Measurements from ENCODE around the gene PLB1.

Gene PLB1

DNA sequence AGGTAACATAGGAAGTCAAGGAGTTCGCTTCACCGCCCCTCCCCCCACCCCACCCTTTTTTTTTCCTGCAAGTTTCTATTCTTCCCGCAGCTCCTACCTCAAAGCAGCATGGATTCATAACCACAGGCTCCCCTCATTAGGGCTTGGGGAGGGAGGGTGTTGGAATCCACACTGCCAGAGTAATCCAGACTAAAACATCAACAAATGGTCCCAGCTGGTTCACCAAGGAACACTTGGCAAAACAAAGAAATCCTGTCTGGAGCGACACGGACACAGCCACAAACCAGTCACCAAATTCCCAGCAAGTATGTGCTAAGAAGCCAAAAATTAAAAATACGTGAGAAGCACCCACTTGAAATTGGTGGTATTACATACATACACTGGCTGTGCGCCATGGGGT is 148.9 kb downstream of the PLB1 start:
- no peak for ATAC-seq (ENCODE audit: insufficient read depth, low read depth)
- TF ChIP-seq EZH2 (IDR thresholded peaks at IDR 0.05; ENCODE audit: borderline replicate concordance, low read depth, low read length, severe bottlenecking): no peak
- TF ChIP-seq, protein P1, sequence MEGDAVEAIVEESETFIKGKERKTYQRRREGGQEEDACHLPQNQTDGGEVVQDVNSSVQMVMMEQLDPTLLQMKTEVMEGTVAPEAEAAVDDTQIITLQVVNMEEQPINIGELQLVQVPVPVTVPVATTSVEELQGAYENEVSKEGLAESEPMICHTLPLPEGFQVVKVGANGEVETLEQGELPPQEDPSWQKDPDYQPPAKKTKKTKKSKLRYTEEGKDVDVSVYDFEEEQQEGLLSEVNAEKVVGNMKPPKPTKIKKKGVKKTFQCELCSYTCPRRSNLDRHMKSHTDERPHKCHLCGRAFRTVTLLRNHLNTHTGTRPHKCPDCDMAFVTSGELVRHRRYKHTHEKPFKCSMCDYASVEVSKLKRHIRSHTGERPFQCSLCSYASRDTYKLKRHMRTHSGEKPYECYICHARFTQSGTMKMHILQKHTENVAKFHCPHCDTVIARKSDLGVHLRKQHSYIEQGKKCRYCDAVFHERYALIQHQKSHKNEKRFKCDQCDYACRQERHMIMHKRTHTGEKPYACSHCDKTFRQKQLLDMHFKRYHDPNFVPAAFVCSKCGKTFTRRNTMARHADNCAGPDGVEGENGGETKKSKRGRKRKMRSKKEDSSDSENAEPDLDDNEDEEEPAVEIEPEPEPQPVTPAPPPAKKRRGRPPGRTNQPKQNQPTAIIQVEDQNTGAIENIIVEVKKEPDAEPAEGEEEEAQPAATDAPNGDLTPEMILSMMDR (IDR thresholded peaks at IDR 0.05; ENCODE audit: borderline replicate concordance, extremely low read depth, low read length, poor library complexity, severe bottlenecking): no peak

DNA sequence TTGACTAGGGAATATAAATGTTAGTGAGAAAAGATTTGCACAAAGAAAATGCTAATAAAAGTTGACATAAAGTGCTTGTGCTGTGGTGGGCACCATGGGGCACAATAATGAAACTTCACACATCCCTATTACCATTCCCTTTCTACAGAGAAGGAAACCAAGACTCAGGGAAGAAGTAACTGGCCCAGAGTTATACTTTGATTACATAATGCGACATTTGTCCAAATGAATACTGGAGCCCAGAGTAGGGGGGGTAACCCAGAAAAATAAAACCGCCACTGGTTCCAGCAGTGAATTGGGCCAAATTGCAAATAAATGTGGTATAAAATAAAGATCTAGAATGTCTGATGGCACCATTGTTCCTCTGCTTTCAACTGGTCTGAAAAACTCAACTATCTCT is 149.7 kb downstream of the PLB1 start:
- ATAC-seq (ENCODE audit: insufficient read depth, low read depth) (no peak), DNase-seq (no peak)
- Histone ChIP-seq H3K36me3 (ENCODE audit: insufficient read depth, low read length) (no peaks in the 10 kb centered on the region), H3K79me2 (ENCODE audit: insufficient read depth, low read length) (no peaks in the 10 kb centered on the region), H3K9me3 (ENCODE audit: insufficient read depth, low read length, severe bottlenecking) (no peaks in the 10 kb centered on the region), H2AFZ (ENCODE audit: low read depth, low read length) (no peak overlapping the region), H3K27me3 (ENCODE audit: insufficient read depth, low read length, poor library complexity) (no peaks in the 10 kb centered on the region), H3K4me1 (ENCODE audit: insufficient read depth, low read length) (no peaks in the 10 kb centered on the region), H4K20me1 (ENCODE audit: insufficient read depth, low read length) (no peaks in the 10 kb centered on the region), H3K4me2 (ENCODE audit: insufficient read depth, low read length) (no peak overlapping the region), H3K27ac (ENCODE audit: low read length) (no peak overlapping the region), H3K9ac (ENCODE audit: low read depth, low read length) (no peak overlapping the region), H3K4me3 (ENCODE audit: low read depth in 1 of 2, low read length in 2 of 2) (no peak overlapping the region)
- TF ChIP-seq, protein P1 (IDR thresholded peaks at IDR 0.05; ENCODE audit: borderline replicate concordance, extremely low read depth, low read length, poor library complexity, severe bottlenecking): no peak
- TF ChIP-seq EZH2 (IDR thresholded peaks at IDR 0.05; ENCODE audit: borderline replicate concordance, low read depth, low read length, severe bottlenecking): no peak

More for the DNA sequence above, 148.9 kb downstream of the PLB1 start:
- Histone ChIP-seq H3K79me2 (ENCODE audit: insufficient read depth, low read length) (no peaks in the 10 kb centered on the region), H4K20me1 (ENCODE audit: insufficient read depth, low read length) (no peaks in the 10 kb centered on the region), H3K9me3 (ENCODE audit: insufficient read depth, low read length, severe bottlenecking) (no peaks in the 10 kb centered on the region), H3K9ac (ENCODE audit: low read depth, low read length) (no peak overlapping the region), H3K4me1 (ENCODE audit: insufficient read depth, low read length) (no peaks in the 10 kb centered on the region), H3K4me2 (ENCODE audit: insufficient read depth, low read length) (no peak overlapping the region), H2AFZ (ENCODE audit: low read depth, low read length) (no peak overlapping the region), H3K27me3 (ENCODE audit: insufficient read depth, low read length, poor library complexity) (no peaks in the 10 kb centered on the region), H3K27ac (ENCODE audit: low read length) (no peak overlapping the region), H3K4me3 (ENCODE audit: low read depth in 1 of 2, low read length in 2 of 2) (no peak overlapping the region), H3K36me3 (ENCODE audit: insufficient read depth, low read length) (no peaks in the 10 kb centered on the region)
- DNase-seq: no peak

DNA sequence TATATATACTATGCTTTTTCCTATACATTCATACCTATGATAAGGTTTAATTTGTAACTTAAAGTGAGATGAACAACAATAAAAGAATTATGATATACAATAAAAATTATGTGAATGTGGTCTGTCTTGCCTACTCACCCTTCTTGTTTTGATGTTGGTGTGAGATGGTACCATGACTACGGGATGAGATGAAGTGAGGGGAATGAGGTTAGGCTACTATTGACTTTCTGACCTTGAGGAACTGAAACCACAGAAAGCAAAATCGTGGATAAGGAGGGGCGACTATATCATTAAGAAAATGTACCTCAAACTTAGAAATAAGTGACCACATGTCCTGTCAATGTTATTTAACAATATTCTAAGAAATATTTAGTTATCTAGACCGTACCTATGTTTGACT is 151.8 kb downstream of the PLB1 start:
- Histone ChIP-seq H3K4me3 (ENCODE audit: low read depth in 1 of 2, low read length in 2 of 2) (no peak overlapping the region), H3K79me2 (ENCODE audit: insufficient read depth, low read length) (no peaks in the 10 kb centered on the region), H3K27ac (ENCODE audit: low read length) (no peak overlapping the region), H3K36me3 (ENCODE audit: insufficient read depth, low read length) (no peaks in the 10 kb centered on the region), H3K4me1 (ENCODE audit: insufficient read depth, low read length) (no peaks in the 10 kb centered on the region), H3K9ac (ENCODE audit: low read depth, low read length) (no peak overlapping the region), H2AFZ (ENCODE audit: low read depth, low read length) (no peak overlapping the region), H4K20me1 (ENCODE audit: insufficient read depth, low read length) (no peaks in the 10 kb centered on the region), H3K4me2 (ENCODE audit: insufficient read depth, low read length) (no peak overlapping the region), H3K27me3 (ENCODE audit: insufficient read depth, low read length, poor library complexity) (no peaks in the 10 kb centered on the region), H3K9me3 (ENCODE audit: insufficient read depth, low read length, severe bottlenecking) (no peaks in the 10 kb centered on the region)
- DNase-seq (no peak), ATAC-seq (ENCODE audit: insufficient read depth, low read depth) (no peak)
- TF ChIP-seq, protein P1 (IDR thresholded peaks at IDR 0.05; ENCODE audit: borderline replicate concordance, extremely low read depth, low read length, poor library complexity, severe bottlenecking): no peak
- no peak for TF ChIP-seq EZH2 (IDR thresholded peaks at IDR 0.05; ENCODE audit: borderline replicate concordance, low read depth, low read length, severe bottlenecking)

DNA sequence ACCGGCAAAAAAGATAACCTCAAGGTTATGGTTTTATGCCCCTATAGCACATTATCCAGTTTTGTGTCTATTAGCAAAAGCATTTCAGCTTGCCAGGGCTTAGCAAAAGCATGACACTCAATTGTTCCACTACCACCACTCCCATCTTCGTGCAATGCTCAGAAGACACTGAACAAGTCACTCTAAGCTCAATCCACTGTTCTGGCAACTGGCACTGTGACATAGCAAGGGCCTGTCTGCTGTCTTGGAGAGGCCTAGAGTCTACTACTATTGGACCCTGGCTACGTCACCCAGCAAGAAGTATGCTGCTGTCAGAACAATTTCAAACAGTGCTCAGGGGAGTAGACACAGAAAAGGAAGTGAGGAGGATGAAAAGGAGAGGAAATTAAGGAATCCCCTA is 152.3 kb downstream of the PLB1 start:
- Histone ChIP-seq H2AFZ (ENCODE audit: low read depth, low read length) (no peak overlapping the region), H3K27me3 (ENCODE audit: insufficient read depth, low read length, poor library complexity) (no peaks in the 10 kb centered on the region), H3K36me3 (ENCODE audit: insufficient read depth, low read length) (no peaks in the 10 kb centered on the region), H3K4me1 (ENCODE audit: insufficient read depth, low read length) (no peaks in the 10 kb centered on the region), H3K4me2 (ENCODE audit: insufficient read depth, low read length) (no peak overlapping the region), H3K27ac (ENCODE audit: low read length) (no peak overlapping the region), H3K79me2 (ENCODE audit: insufficient read depth, low read length) (no peaks in the 10 kb centered on the region), H4K20me1 (ENCODE audit: insufficient read depth, low read length) (no peaks in the 10 kb centered on the region), H3K9ac (ENCODE audit: low read depth, low read length) (no peak overlapping the region), H3K9me3 (ENCODE audit: insufficient read depth, low read length, severe bottlenecking) (no peaks in the 10 kb centered on the region), H3K4me3 (ENCODE audit: low read depth in 1 of 2, low read length in 2 of 2) (no peak overlapping the region)
- ATAC-seq (ENCODE audit: insufficient read depth, low read depth) (no peak), DNase-seq (no peak)
- no peak for TF ChIP-seq EZH2 (IDR thresholded peaks at IDR 0.05; ENCODE audit: borderline replicate concordance, low read depth, low read length, severe bottlenecking)
- TF ChIP-seq, protein P1 (IDR thresholded peaks at IDR 0.05; ENCODE audit: borderline replicate concordance, extremely low read depth, low read length, poor library complexity, severe bottlenecking): no peak

All from DND-41 (cell line).